RCC 7860 (cell line): ENCODE data around the gene LIMD2.

Source experiments
- DNase-seq: peaks from one replicate; pipeline ENCODE4 v3.0.0-alpha.2; 2015; ENCODE audit warnings: low spot score
- FAIRE-seq: peaks from 2 replicates; lab custom pipeline; 2012; peaks lifted over from hg19 to GRCh38; lab: Jason Lieb, UNC

Gene LIMD2

DNA sequence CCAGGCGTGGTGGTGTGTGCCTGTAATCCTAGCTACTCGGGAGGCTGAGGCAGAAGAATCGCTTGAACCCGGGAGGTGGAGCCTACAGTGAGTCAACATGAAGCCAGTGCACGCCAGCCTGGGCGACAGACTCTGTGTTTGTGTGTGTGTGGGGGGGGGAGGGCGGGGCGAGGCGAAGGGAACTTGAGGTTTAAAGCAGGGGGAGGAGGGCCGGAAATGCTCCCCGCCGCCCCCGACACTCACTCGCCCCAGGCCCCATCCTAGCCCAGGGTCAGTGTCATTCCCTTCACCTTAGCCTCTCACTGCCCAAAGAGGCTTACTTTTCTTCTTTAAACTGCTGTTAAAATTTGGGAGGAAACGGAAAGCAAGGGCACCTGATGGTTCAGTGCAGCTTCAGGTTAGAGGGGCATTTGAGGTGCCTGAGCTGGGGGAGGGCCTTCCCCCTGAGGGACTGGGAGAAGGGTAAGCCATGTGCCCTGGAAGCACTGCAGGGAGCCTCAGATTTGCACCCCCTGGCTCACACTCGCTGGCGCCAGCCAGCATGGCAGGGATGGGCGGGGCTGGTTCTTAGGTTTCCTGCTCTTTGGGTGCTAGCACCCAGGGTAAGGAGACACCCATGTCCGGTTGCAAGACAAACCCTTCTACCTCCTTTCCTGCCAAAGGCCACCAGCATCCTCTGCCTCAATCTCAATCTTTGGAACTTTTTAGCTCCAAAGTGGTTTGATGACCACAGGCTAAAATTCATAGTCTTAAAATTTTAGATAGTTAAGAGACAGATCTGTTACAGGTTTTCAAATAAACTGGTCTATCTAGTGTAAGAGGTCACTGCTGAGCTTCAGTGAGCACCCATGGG lies 2.2 kb upstream of the LIMD2 start:
- DNase-seq (no peak), FAIRE-seq (no peak)

DNA sequence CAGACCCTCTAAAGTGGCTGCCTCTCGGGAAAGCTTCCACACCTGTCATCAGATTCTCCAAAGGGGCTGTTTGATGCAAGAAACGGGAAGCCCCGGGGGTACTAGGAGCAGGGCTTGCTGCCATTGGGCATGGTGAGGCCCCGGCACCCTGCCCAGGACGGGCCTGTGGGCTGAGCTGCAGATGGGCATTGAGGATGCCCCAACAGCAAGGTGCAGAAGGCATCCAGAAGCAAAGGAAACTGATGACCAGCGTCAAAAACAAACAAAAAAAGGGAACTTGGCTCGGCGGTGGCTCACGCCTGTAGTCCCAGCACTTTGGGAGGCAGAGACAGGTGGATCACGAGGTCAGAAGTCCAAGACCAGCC lies 1.5 kb upstream of the LIMD2 start:
- DNase-seq (no peak), FAIRE-seq (no peak)

DNA sequence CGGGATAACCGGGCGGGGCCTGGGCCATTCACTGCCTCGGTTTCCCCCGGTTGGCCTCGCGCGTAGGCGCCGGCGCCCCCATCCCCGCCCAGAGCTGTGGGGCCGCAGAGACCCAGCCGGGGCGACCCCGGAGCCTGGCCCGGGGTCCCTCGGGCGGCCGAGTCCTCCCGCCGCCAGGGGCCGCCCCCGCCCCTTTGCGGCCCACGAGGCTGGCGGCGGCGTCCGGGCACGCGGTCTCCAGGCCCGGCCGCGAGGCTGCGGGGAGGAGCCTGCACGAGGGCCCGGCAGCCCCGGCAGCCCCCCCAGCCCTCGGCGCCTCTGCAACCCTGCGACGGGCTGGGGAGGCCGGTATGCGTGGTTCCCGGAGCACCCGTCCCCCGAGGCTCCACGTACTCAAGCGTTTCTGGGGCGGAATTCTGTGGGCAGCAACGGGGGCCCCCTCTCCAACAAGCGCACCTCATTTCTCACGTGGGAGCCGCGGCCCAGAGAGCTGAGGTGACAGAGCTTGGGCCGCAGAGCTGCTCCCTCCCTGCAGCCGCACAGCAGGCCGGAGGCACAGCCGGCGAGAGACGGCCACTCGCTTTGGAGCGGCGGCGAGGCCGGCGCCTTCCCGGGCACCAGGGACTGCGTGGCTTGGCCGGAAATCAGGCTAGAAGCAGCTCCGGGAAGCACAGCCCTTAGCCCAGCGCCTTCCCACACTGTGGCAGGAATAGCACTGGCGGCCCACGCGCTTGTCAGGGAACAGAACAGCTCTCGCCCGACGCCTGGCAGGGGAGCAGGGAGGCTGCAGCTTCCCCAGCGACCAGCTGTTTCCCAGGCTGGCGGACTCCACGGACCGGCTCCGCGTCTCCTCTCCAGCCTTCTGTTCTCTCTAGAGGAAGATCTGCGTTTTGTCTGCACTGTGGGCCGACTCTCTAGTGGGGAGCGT lies 867 bp upstream of the LIMD2 start:
- FAIRE-seq, result no peak
- no peak for DNase-seq

DNA sequence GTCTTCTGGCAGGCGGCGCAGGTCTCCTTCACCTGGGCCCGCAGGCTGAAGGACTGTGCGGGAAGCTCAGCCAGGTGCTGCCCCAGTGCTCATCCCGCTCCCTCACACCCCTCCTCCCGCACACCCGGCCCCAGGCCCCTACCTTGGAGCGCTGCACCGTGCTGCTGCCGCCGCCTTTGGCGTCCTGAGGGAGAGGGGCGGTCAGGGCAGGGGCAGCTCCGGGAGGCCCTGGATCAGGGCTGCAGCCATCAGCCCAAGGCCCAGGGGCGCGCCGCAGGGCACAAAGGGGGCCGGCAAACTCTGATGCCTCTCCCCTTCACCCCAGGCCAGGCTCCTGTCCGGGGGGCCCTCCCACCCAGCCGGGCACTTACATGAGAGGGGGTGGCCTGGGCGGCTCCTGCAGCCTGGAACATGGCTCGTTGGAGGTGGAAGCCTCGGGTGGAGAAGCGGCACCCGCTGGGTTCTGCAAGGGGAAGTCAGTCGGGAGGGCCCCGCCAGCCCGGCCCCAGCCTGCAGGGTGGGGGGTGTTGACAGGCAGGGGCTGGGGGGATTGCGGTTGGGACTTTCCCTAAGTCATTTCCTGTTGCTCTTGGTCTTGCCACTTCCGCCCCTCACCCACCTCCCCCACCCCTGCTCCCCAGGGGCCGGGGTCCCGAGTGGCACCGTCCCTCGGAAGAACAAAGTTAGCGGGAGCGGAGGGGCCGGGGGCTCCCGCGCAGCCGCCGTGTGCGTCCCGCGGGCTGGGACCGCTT lies 863 bp downstream of the LIMD2 start:
- FAIRE-seq, result no peak
- DNase-seq, result no peak

DNA sequence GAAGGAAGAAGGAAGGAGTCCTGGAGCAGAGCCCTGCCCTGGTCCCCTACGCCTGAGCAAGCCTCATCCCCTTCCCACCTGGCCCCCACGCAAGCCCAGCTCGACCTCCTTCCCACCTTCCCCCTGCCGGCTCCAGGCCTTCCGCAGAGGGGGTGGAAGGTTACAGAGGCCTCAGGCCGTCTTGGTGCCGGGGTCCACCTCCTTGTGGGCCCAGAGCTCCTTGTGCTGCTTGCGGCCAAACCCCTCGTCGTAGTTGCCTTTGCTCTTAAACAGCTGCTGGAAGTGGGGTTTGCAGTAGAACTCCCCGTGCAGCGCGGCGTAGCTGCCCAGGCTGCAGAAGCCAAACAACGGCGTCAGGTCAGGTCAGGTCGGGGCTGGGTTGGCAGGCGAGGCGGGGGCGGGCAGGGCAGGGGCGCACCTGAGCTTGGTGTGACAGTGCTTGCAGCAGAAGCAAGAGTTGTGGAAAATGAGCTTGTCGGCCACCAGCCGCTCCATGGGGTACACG lies 1.5 kb downstream of the LIMD2 start:
- FAIRE-seq, result no peak
- no peak for DNase-seq

DNA sequence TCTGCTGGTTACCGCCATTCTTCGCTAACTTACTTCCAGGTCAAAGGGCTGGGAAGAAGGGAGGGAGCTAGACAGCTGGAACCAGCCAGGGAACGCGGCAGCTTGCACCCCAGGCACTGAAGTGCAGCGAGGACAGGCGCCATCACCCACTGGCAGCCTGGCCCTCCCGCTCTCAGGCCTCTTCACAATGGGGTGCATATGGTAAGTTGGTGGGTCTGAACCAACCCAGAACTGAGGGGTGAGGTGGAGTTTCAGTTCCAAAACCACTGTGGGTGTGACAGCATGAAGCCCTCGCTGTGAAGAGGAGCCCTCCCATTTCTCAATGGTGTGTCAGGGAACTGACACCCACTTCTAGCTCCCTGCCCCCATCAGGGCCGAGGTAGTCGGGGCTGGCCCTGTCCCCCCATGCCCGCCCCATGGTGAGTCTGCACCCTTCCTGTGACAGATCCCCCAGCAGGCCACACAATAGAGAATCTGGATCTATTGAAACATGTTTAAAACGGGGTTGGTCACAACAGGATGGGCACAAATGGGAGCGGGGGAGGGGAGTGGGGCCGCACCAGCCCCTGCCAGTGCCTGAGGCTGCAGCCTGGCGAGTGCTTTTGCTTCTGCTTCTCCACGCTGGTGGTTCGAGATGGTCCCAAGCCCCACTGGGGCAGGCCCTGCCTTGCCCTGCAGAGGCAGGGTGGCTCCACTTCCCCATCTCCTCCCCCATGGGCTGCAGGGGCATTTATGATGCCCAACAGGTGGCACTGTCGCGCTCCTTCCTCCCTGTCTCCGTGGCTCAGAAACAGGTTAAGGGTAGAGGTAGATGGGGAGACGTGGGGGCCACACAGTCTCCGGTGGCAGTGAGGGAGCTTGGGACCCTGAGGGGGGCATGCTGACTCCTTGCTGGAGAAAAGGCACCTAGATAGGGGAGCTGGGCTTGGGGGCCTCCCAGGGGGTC lies 2.3 kb downstream of the LIMD2 start:
- FAIRE-seq (no peak), DNase-seq (no peak)

DNA sequence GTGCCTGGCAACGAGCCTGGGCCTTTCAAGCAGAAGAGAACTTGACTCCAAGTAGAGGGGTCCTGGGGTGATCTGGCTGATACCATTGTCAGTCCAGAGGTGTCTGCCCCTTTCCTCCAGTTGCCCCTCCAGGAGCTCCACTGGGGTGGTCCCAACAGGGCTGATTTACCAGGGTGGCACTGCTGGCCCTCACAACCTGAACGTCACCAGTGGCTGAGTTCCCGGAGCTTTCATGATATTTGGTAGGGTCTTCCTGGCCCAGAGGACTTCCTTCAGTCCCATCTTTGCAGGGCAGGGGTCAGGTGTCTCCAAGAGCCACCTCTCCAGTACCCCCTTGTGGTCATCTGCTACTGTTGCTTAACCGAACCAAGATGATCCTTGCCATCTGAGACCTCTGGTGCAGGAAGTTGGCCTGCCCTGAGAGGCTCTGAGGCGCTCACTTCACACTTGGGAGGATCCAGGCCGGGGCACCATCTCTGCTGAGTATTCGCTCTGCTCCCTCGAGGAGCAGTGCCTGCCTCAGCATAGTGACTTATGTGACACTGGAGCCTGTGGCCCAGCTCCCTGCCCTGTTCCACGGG lies 3.5 kb downstream of the LIMD2 start:
- FAIRE-seq (no peak), DNase-seq (peak; percentile 21)

DNA sequence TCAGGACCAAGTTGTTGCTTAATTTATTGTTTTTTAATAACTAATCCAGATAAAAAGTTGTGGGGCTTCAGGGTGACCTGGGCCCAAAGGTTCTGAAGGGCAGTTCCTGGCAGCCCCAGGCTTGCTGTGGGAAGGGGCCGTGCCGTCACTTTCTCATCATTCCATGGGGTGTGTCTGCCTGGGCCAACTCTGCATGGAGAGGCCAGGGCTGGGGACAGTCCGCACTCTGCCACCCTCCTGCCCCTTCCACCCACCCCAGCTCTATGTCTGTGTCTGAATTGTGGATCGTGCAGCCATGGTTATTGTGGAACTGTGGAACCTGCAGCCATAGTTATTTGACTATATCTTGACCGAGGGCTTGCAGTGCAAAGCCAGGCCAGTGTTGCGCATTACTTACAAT lies 4.0 kb downstream of the LIMD2 start:
- no peak for FAIRE-seq
- no peak for DNase-seq

DNA sequence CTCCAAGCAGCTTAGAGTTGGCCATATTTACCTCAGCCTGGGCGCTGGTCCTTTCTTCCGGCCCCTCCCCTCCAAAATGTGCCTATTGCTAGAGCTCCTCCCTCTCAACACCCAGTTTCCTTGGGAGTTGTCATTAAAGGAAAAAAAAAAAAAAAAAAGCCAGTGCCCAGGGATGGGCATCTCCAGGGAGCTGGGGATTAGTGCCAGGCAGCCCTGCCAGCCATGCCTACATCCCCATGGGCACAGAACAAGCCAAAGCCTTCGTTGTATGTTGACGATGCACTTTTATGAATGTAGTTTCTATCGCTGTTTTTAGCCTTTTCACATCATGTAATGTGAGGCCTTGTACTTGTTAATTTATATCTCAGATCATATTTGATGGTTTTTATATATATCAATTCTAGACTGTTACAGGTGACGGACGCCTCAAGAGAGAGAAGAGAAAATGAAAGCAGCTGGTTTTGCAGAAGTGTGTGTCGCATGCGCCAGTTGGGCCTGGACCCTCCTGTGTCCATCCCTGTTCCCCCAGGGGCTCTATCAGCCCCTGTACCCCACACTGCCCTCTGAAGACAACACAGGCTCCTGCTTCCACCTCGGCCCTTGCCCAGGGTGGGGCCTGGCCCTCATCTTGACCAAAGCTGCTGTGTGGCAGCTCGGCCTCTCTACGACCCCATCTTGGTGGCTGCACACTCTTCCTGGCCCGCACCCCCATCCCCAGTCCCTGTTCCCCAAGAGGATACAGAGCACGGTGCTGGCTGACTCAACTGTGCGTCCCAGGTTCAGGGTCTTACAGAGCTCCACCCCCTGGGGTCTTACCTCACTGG lies 4.8 kb downstream of the LIMD2 start:
- DNase-seq, result no peak

DNA sequence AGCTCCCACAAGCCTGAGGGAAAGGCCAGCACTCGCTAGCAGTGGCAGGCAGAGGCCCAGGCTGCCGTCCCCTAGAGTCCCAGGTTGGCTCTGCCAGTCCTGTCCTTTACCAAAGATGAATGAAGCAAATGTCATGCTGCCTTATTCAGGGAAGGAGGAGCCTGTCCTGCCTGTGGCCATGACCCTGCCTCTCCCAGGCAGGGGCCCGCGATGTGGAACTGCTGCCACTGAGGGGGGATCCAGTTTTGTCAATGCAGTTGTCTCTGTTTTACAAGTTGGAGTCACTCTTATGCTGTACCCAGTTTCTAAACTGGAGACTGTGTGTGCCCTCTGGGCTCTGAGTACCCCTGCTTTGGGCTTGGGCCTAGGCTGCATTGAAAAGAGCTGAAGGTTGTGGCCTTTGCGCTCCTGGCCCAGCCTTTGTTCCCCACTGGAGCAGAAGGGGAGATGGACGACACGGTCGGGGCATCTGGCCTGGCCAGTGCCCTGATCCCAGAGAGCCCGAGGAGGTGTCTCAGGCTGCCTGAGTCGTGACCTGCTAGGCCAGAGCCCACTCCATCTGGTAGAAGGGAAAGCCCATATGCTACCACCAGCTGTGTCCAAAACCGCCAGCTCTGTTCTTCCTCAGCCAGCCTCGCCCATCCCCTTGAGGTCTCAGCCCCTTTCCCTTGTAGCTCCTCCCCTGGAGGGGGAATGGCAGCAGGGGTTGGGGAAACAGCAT lies 5.5 kb downstream of the LIMD2 start:
- no peak for FAIRE-seq
- DNase-seq, result no peak

More for the DNA sequence above, 4.8 kb downstream of the LIMD2 start:
- no peak for FAIRE-seq

DNA sequence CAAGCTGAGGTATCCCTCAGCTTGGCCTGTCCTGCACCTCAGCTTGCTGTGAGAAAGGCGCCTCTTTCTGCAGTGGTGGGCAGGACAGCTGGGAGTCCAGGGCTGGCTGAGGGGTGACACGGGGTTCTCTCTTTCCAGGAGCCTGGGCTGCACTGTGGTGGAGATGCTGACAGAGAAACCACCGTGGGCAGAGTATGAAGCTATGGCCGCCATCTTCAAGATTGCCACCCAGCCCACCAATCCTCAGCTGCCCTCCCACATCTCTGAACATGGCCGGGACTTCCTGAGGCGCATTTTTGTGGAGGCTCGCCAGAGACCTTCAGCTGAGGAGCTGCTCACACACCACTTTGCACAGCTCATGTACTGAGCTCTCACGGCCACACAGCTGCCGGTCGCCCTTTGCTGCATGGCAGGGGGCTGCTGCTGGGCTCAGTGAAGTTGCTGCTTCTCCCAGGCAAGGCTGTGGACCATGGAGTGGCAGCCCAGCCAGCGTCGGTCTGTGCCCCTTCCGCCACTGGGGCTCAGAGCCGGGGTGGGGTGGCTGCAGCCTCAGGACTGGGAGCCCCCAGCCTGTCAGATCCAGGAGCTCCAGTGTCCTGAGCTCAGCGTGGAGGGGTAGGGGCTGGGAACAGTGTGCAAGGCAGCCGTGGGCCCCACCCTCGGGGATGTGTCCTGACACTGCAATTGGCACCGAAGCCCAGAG lies 6.4 kb downstream of the LIMD2 start:
- FAIRE-seq (no peak), DNase-seq (no peak)

DNA sequence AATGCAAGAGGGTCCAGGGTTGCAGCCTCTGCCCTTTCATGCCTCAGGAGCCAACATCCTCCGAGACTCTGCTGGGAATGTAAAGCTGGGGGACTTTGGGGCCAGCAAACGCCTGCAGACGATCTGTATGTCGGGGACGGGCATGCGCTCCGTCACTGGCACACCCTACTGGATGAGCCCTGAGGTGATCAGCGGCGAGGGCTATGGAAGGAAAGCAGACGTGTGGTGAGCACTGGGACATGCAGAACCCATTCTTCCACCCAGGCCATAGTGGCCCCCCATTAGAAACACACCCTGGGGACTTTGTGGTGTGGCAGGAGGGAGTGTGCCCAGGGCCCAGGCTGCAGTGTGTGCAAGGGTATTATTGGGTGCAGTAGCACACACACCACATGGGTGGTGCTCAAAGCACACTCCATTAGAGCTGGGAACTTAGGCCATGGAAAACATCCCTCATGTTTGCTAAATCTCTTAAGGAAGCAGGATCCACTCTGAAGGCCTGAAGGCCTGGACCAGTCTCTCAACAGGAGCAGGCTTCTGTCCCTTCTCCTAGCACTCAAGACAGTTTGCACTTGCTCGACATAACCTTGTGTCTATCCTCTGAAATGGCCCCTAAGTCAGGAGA lies 7.6 kb downstream of the LIMD2 start:
- DNase-seq, result no peak

DNA sequence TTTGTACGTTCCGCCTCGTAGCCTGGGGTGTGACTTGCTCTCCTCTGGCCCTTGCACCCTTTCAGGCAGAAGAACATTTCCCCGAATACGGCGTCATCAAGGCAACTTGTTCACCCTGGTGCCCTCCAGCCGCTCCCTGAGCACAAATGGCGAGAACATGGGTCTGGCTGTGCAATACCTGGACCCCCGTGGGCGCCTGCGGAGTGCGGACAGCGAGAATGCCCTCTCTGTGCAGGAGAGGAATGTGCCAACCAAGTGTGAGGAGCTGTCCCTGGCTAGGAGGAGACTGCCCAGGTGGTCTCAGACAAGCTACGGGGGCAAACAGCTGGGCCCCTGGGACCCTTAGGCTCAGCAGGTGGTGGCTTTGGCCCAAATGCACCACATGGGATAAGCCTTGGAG lies 10.4 kb downstream of the LIMD2 start:
- DNase-seq (no peak), FAIRE-seq (no peak)

More for the DNA sequence above, 7.6 kb downstream of the LIMD2 start:
- FAIRE-seq, result no peak

DNA sequence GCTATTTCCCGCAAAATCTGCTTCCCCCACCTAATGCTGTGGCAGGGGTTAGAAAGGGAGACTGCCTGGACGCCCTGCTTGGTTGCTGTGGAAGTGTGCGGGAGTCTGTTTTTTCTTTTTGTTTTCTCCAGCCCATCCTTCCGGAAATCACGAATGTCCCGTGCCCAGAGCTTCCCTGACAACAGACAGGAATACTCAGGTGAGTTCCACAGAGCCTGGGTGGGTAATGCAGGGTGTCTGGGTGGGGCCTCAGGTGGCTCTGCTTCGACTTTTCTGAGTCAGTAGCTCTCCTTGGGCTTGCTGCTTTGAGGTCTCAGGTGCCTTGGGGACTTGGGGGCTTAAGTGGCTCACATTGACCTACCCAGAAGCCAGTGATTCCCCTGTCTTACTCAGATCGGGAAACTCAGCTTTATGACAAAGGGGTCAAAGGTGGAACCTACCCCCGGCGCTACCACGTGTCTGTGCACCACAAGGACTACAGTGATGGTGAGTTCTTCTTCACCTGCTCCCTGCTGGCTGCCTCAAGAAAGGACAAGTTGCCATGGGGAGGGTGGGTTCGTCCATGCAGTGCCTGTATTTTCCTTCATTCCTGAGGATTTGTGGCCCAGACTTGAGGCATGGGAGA lies 11.4 kb downstream of the LIMD2 start:
- no peak for FAIRE-seq

DNA sequence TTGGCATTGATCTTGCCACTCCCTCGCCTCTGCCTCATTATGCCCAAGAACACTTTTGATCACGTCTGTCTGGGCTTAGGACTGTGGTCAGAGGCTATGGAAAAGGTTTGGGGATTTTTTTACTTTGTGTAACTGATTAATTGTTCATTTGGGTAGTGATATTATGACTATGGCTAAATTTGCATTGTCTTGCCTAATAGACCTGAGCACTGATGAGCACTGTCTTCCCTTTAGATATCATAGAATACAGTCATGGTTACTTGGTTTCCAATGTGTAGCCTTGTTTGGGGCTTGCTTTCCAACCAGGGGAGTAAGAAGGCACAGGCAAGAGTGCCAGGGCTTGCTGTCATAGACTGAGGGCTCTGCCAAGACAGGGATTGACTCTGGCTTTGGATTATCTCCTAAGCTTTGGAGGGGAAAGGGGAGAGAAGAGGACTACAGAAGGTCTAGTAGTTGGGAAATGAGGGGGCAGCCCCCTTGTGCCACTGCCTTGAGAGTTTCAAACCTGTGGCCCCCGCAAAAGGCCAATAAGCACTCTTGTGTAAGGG lies 13.7 kb downstream of the LIMD2 start:
- DNase-seq (no peak), FAIRE-seq (no peak)

More for the DNA sequence above, 11.4 kb downstream of the LIMD2 start:
- DNase-seq, result no peak

DNA sequence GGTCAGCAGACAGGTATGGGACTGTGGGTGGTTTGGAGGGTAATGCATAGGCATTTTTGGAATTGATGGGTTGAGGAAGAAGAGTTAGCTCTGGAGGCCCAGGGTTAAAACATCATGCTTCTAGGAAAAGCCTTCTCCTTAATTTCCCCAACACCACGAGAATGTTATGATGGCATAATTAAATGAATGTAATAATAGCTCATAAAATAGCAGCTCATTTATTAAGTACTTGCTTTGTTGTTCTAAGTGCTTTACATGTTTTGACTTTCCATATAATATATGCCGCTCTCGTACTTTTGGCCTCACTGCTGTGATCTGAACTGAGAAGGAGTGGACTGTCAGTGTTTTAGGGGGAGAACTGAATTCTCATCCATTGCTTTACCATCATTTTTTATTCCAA lies 14.3 kb downstream of the LIMD2 start:
- FAIRE-seq, result no peak
- no peak for DNase-seq
